ENCODE data around the gene STARD13. TPM values are rescaled to one million over a fixed set of nuclear protein-coding genes. Genes with fewer than 3 reads are reported as not detected.
"Not testable (repeated sequence)": the region's sequence is repeated elsewhere in the genome, so short reads cannot be mapped to it uniquely, and the experiment has no call there.

STARD13 gene
- total RNA-seq, 4 donors from 2014 or later = 9.5 to 33.9 (median 30.3) TPM

DNA sequence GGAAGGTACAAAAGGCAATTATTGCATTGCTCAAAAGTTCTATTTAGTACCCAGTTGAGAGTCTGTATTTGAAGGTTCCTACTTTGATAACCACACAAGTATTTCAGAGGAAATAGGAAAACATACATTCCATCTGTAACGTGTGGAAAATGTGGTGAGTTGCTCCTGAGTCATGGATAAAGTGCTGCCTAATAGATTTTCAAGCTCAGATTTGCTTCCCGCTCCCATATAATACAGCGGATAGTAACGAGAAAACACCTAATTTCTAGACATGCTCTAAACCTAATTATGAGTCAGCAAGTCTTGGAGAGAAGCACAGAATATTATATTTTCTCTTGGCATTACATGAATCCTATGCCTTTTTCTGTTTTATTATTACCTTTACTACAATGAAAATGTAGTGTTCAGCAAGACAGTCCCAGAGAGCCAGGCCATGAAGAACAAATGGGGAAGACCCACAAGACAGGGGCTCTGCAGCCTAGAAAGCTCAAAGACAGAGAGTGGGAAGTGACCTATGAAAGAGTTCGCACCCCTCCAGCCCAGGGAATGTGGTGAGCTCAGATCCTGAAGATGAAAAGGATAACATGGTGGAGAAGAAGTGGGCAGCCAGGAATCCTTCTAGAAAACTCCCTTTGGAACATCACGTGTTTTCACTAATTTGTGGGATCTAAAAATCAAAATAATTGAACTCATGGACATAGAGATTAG, 116.1 kb downstream of the STARD13 start:
- no peak for DNase-seq
- Histone ChIP-seq H3K4me1 (peaks cover 0 to 5% (median 0%) of the 10 kb centered on the region in 4 donors), H3K9me3 (no peaks in the 10 kb centered on the region), H3K27me3 (no peaks in the 10 kb centered on the region), H3K4me3 (no peak overlapping the region), H3K36me3 (no peaks in the 10 kb centered on the region), H3K27ac (no peak overlapping the region)
- TF ChIP-seq POLR2A (IDR thresholded peaks at IDR 0.05) = no peak
- TF ChIP-seq, protein P1, sequence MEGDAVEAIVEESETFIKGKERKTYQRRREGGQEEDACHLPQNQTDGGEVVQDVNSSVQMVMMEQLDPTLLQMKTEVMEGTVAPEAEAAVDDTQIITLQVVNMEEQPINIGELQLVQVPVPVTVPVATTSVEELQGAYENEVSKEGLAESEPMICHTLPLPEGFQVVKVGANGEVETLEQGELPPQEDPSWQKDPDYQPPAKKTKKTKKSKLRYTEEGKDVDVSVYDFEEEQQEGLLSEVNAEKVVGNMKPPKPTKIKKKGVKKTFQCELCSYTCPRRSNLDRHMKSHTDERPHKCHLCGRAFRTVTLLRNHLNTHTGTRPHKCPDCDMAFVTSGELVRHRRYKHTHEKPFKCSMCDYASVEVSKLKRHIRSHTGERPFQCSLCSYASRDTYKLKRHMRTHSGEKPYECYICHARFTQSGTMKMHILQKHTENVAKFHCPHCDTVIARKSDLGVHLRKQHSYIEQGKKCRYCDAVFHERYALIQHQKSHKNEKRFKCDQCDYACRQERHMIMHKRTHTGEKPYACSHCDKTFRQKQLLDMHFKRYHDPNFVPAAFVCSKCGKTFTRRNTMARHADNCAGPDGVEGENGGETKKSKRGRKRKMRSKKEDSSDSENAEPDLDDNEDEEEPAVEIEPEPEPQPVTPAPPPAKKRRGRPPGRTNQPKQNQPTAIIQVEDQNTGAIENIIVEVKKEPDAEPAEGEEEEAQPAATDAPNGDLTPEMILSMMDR (IDR thresholded peaks at IDR 0.05) = no peak

DNA sequence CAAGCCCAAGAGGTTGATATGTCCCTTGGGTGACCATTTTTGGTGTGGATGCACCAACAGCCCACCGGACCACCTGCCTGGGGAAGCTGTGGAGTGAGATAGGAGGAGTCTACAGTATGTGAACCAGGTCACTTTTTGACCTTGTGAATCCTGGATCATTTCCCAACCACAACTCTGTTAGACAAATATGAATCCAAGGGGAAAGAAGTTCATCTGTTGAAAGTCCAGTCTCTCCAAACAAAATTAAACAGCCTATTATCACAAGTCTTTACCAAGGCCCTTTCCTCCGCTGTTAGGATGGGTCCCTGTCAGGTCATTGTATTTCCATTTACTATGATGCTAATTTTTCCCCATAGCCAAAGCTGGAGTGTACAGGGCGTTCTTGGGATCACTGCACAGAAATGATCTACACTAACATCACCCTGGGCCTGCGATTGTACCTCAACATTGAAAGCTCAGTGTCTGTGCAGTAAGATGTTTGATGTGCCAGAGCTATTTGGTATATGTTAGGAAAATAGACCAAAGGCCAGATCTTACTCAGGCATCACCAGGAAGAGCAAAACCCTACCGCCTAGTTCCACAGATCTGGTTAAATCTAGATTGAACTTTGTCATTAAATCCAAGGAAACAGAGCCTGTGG, 117.1 kb downstream of the STARD13 start:
- DNase-seq = no peak
- Histone ChIP-seq H3K9me3 (no peaks in the 10 kb centered on the region), H3K4me3 (no peak overlapping the region), H3K27me3 (no peaks in the 10 kb centered on the region), H3K36me3 (no peaks in the 10 kb centered on the region), H3K4me1 (peaks cover 0 to 5% (median 0%) of the 10 kb centered on the region in 4 donors), H3K27ac (no peak overlapping the region)
- TF ChIP-seq, protein P1 (IDR thresholded peaks at IDR 0.05) = no peak
- TF ChIP-seq POLR2A (IDR thresholded peaks at IDR 0.05) = no peak

DNA sequence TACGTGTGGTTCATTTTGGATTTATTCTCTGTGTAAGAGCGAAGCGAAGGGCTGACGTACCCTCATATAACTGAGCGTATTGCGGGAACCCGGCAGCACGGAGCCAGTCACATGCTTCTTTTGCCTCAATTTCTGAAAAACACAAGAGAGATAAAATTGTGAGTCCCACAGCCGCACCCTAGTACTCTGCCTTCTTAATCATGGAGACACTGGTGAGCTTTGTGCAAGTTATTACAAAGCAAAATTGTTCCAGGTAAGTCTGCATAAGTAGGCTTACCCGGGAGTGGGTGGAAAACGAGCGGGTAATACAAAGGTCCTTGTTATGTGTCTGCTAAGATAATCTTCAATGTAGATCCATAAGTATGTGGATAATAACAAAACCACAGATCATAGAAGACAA, 118.1 kb downstream of the STARD13 start:
- Histone ChIP-seq H3K4me1 (peaks cover 0 to 5% (median 0%) of the 10 kb centered on the region in 4 donors), H3K4me3 (no peak overlapping the region), H3K27me3 (no peaks in the 10 kb centered on the region), H3K9me3 (peaks cover 0 to 4% (median 0%) of the 10 kb centered on the region in 4 donors), H3K27ac (no peak overlapping the region), H3K36me3 (peaks cover 0 to 7% (median 0%) of the 10 kb centered on the region in 3 donors)
- no peak for TF ChIP-seq POLR2A (IDR thresholded peaks at IDR 0.05)
- TF ChIP-seq, protein P1 (IDR thresholded peaks at IDR 0.05) = no peak
- DNase-seq = no peak

DNA sequence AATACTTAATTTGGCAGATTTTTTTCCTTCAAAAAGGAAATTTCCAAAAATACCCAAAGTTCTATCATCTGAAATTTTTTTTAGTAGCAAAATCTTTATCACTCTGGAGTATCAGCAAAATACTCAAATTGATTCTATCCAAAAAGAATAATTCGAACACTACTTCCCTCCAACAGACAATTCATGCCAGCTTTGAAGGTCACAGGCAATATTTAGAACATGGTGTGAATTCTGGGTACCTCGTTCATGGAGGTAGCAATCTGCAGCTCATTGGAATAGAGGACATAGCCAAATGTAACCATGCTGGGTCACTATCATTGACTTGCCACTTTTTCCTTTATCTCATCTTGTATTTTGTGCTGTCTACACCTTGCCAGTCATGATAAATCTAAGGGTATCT, 119.8 kb downstream of the STARD13 start:
- no peak for DNase-seq
- H3K4me3 ChIP-seq = no peak overlapping the region
- H3K4me1 ChIP-seq = peaks cover 0 to 5% (median 0%) of the 10 kb centered on the region in 4 donors
- H3K27ac ChIP-seq = no peak overlapping the region
- no peak for TF ChIP-seq POLR2A (IDR thresholded peaks at IDR 0.05)
- TF ChIP-seq, protein P1 (IDR thresholded peaks at IDR 0.05) = no peak
- H3K27me3 ChIP-seq = no peaks in the 10 kb centered on the region
- H3K36me3 ChIP-seq = peaks cover 0 to 7% (median 0%) of the 10 kb centered on the region in 3 donors
- peaks cover 0 to 4% (median 0%) of the 10 kb centered on the region in 4 donors for H3K9me3 ChIP-seq

DNA sequence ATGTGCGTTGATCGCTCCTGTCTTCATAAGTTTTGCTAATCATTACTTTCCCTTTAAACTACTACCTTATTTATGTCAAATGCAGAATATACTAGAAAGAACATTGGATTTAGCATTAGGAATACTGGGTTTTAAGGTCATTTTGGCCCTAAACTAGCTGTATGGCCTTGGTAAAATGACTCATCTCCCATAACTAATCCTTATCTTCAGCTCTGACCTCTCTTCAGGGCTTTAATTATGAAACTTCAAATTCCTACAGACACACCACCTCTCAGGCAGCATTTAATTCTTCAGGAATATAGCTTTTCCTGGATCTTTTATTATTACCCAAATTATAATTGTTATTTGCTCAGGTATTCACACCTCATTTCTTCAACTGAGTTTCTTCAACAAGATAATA, 121.2 kb downstream of the STARD13 start:
- Histone ChIP-seq H3K9me3 (peaks cover 0 to 4% (median 0%) of the 10 kb centered on the region in 4 donors), H3K27ac (no peak overlapping the region), H3K36me3 (peaks cover 0 to 7% (median 0%) of the 10 kb centered on the region in 3 donors), H3K4me3 (no peak overlapping the region), H3K27me3 (no peaks in the 10 kb centered on the region), H3K4me1 (peaks cover 0 to 5% (median 0%) of the 10 kb centered on the region in 4 donors)
- no peak for TF ChIP-seq POLR2A (IDR thresholded peaks at IDR 0.05)
- TF ChIP-seq, protein P1 (IDR thresholded peaks at IDR 0.05) = no peak
- DNase-seq = no peak

DNA sequence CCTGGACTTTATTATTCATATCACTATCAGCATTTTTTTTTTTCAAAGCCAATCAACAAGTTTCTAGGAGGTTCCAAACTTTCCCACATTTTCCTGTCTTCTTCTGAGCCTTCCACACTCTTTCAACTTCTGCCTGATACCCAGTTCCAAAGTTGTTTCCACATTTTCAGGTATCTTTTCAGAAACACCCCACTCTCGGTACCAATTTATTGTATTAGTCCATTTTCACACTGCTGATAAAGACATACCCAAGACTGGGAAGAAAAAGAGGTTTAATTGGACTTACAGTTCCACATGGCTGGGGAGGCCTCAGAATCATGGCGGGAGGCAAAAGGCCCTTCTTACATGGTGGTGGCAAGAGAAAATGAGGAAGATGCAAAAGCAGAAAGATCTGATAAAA, 122.8 kb downstream of the STARD13 start:
- H3K4me1 ChIP-seq, H3K36me3 ChIP-seq, H3K4me3 ChIP-seq, H3K9me3 ChIP-seq, H3K27ac ChIP-seq, DNase-seq, H3K27me3 ChIP-seq: not testable (repeated sequence)
